CD4-positive, alpha-beta T cell treated with Interleukin-15 for 1 hour (primary cell): ENCODE data around the gene ADGRG6.
"Not testable (repeated sequence)": the region's sequence is repeated elsewhere in the genome, so short reads cannot be mapped to it uniquely, and the experiment has no call there.

Source experiments
- DNase-seq: peaks from one replicate; pipeline ENCODE4 v3.0.0-alpha.2; 2020

ADGRG6 gene

DNA sequence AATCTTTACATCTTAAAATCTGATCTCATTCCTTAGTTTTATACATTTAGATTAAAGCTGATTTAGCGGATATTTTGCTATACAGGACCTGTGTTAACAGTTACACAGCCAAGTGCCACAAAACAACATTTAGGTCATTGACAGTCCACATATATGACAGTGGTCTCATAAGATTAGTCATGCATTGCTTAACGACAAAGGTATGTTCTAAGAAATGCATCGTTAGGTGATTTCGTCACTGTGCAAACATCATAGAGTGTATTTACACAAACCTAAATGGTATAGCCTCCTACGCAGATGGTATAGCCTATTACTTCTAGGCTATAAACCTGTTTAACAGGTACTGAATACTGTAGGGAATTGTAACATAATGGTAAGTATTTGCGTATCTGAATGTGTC, 21.6 kb downstream of the ADGRG6 start:
- DNase-seq, result no peak

DNA sequence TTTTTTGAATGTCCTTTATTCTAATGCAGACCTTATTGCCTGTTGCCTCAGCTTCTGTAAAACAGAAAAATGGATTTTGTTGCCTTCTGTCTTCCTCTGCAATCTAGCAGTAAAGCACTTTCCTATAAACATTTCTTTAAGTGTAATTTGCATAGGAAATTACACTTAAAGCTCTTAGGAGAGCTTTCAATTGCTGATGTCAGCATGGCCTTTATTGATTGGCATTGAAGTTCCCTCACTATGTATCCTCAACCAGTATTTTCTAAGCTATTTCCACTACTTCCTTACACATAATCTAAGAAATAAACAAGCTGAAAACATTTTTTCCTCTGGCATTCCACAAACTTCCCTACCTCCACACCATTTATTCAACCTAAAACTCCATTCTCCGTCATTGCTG, 22.3 kb downstream of the ADGRG6 start:
- DNase-seq, result no peak

DNA sequence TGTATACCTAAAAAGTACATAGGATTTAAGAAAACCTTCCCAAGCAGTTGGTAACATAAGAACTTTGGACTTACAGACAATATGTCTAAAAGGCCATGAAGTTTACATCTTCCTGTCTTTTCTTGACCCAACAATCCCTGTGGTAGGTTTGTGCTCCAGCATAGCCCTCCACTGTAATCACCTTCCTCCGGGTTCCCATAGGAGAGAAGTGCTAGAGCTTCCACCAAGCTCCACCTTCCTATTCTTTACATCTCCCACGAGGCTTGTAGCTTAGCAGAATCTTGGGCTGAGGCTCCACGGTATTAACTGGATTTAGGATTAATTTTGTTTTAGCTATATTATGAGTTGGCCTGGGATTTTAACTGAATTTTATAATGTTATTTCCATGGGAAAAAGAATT, 23.3 kb downstream of the ADGRG6 start:
- no peak for DNase-seq

DNA sequence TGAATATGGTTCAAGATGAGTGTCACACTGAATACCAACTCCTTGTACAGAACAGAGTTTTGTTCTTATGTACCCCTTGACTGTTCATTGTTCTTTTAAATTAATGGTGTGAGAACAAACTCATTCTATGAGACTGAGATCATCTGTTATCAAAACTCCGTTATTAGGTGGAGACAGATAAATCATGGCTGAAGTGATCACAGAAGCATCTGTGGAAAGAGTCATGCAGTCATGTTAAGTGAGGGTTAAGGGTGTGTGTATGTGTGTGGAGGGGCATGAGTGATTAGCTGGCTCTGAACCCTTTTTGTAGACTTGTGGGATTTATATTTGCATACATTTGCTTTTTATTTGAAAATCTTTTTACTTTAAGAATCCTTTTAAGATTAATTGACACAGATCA, 24.7 kb downstream of the ADGRG6 start:
- no peak for DNase-seq

- DNase-seq, result no peak
Measured at GRCh38 chr6:142328070-142328469, 26.3 kb downstream of the ADGRG6 start.

GRCh38 chr6:142329486-142330113, 27.8 kb downstream of the ADGRG6 start:
- no peak for DNase-seq

DNA sequence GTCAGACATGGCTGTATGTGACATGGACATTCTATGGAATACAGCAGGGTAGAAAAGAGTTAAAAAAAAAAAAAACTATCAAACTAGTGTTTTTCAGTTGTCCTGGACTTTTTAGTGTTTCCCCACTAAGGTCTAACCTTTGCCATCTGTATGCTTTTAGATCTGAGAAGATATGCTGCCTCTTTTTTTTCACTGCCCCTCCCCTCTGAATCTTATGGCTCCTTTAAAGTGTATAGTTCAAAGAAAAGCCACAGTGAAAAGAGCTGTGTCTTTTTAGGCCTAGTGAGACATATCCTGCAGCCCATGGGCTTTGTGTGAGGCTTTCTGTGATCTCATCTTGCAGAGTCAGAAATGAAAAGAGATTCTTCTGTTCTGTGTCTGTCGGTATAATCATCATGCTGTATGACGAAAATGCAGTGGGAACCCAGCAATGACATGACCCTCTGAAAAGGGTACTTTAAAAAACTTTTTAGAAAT, 29.3 kb downstream of the ADGRG6 start:
- DNase-seq, result no peak

GRCh38 chr6:142331601-142332000, 29.8 kb downstream of the ADGRG6 start:
- DNase-seq, result no peak

DNA sequence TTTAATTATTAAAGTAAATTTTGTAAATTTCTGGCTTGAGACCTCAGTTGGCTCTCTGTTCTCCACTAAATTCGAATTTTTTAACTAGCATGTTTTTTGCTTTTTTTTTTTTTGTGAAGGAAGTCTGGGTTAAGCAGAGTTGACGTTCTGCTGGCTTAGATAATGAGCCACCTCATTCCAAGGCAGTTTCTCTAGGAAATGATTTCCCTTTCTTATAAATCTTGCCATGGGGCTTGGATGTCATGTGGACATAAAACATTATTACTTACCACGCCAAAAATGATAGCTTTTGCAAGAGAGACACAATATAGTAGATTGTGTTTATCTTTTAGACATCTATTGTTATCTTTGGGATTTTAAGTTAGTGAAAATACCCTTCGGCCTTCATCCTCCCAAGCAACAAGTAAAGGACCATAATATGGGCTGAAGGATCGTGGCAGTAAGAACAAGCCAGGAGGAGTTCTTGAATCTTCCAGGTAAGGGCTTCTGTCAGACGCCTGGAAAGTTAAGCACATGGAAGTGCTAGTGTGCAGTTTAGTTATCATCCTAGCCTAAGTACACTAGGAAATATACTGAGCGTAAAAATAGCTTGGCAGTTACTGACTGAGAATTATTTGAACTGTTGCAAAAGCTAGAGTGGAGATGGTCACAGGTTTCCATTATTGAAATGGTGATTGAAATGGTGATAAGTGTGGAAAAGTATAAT, 30.7 kb downstream of the ADGRG6 start:
- DNase-seq, result no peak

DNA sequence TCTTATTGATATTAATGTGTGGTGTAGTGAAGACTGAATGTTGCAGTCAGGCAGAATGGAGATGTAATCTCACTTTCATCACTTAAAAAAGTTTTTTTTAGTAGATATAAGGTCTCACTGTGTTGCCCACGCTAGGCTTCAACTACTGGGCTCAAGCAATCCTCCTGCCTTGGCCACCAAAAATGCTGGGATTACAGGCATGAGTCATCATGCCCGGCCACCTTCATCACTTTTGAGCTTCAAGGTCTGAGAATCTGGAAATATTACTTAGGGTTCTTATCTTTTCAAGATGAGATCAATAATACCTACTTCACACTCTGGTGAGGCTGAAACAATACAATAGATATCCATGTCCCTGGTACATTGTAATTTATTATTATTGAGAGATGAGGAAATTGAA, 31.6 kb downstream of the ADGRG6 start:
- DNase-seq, result no peak

- no peak for DNase-seq
Measured at GRCh38 chr6:142334294-142334693, 32.5 kb downstream of the ADGRG6 start.

GRCh38 chr6:142335415-142335814, 33.6 kb downstream of the ADGRG6 start:
- DNase-seq, result no peak

DNA sequence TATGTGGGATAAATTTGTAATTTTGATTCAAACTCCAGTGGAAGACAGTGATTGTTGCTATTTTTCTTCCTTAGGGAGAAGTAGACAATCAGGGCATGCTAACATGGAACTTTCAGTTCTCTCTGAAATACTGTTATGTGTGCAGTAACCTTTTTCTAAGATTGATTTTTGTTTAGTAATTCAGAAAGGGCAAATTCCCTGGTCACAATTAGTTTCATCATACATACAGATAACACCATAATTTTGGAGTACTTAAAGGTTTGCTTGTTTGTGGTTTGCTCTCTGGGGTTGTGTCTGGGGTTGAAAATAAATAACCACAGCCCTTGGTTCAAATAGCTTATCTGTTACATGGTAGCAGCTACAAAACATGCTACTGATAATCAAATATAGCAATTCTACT, 34.4 kb downstream of the ADGRG6 start:
- DNase-seq, result no peak

- DNase-seq, result no peak
Measured at GRCh38 chr6:142336787-142337186, 35.0 kb downstream of the ADGRG6 start.

GRCh38 chr6:142339113-142339512, 37.3 kb downstream of the ADGRG6 start:
- no peak for DNase-seq

DNA sequence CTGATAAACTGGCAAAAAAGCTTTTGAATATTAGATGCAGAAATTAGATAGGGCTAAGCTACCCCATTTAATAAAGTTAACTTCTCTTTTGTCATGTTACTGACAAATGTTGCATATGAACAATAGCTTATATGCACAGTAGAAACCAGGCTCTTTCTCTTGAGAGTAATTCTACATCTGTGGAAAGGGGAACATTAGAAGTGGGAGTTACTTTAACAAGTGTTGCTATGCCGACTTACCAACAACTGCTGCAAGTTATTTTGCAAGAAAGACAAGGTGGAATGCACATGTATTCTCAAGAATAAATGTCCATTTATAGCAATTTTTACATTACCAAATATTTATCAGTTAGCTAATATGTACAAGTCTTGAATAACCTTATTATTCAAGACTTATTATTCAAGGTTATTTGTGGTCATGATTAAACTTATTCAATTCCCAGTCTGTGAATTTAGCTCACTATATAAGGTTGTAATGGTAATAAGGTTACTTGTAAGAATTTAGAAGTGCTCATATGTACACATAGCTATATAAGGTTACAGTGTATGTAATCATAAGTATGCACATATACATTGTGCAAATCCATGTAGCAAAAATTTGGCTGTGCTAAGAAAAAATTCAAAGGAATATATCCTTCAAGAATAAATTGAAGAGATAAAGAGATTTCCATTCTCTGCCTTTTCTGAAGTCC, 38.3 kb downstream of the ADGRG6 start:
- DNase-seq, result no peak

DNA sequence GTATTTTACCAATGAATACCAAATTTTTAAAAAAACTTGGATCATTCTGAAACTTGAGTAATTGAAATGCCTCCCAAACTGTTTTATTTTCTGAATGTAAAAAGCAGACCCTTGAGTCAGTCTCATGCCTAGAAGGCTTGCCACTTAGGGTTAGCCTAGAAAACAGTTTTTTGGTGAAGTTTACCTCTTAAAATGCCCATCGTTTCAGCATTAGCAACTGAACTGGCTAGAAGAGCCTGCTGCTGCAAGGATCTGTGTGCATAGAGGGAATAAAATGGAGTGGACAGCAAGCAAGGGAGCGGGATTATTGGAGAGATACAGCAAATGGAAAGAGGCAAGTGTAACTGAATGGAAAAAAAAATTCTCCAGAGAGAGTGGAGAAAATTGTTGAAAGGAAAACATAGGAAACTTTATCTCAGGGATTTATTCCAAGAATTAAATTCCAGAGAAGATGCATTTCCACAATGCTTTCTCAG, 40.1 kb downstream of the ADGRG6 start:
- no peak for DNase-seq

- no peak for DNase-seq
Measured at GRCh38 chr6:142342986-142343385, 41.2 kb downstream of the ADGRG6 start.

GRCh38 chr6:142343938-142344337, 42.1 kb downstream of the ADGRG6 start:
- DNase-seq, result no peak

GRCh38 chr6:142345261-142345660, 43.5 kb downstream of the ADGRG6 start:
- DNase-seq, result no peak

DNA sequence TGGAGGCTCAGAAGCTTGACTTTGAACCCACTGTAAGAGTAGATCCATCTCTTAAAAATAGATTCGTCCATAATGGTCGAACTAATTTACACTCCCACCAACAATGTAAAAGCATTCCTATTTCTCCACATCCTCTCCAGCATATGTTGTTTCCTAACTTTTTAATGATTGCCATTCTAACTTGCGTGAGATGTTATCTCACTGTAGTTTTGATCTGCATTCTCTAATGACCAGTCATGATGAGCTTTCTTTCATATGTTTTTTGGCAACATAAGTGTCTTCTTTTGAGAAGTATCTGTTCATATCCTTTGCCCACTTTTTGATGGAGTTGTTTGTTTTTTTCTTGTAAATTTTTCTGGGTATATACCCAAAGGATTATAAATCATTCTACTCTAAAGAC, 44.4 kb downstream of the ADGRG6 start:
- not testable (repeated sequence) for DNase-seq

- no peak for DNase-seq
Measured at GRCh38 chr6:142349215-142349823, 47.5 kb downstream of the ADGRG6 start.

DNA sequence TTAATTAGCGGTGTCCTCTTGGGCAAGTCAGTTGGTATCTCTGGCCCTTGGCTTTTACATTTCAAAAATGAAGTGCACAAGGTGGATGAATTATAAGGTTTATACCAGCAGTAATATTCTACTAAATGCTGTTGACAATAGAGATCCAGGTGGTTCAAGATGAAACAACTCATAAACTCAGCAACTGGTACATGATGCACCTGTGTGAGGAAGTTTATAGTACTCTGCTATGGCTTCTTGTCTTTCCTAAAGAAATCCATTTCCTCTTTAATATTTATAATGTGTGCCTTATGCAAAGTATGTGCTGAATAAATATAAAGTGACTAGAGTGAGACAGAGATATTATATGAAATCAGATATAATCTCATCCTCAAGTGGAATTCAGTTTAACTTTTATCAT, 48.5 kb downstream of the ADGRG6 start:
- no peak for DNase-seq

DNA sequence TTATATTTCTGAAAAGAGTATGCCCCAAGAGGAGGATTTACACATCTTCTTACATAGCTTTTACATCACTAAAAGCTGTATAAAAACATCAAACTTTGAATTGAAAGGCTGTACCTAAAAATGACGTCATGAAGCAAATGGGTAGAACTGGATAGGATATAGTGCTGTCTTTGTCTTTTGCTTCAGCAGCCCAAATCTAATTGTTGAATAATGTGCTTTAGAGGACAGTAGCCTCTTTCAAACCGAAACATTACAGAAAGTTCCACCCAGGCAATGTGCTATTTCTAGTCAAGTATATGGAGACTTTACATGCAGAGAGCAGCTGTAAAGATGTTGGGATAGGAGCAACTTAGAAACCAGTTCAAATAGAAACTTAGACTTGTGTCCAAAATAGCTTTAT, 51.9 kb downstream of the ADGRG6 start:
- no peak for DNase-seq
